Midbrain (tissue), 1 donor: ENCODE data around the gene KNDC1.
"Not testable (repeated sequence)": the region's sequence is repeated elsewhere in the genome, so short reads cannot be mapped to it uniquely, and the experiment has no call there.

Experiments
- DNase-seq: peaks from one replicate; lab custom pipeline; 2025; lab: John Stamatoyannopoulos, UW

Gene KNDC1

GRCh38 chr10:133159950-133160825, at the start of gene KNDC1:
Gene KNDC1 (plus strand): TSS chr10:133160219. CDS start chr10:133160468, 249 bp downstream.
- DNase-seq = peak; percentile 34

GRCh38 chr10:133110609-133111275, 49.3 kb upstream of the KNDC1 start:
- DNase-seq = no peak

GRCh38 chr10:133111640-133112039, 48.4 kb upstream of the KNDC1 start:
- DNase-seq = not testable (repeated sequence)

GRCh38 chr10:133113146-133113830, 46.7 kb upstream of the KNDC1 start:
- no peak for DNase-seq

- DNase-seq = no peak
Measured at GRCh38 chr10:133113847-133114246, 46.2 kb upstream of the KNDC1 start.

- no peak for DNase-seq
Measured at GRCh38 chr10:133114251-133114650, 45.8 kb upstream of the KNDC1 start.

GRCh38 chr10:133114726-133115452, 45.1 kb upstream of the KNDC1 start:
- DNase-seq = no peak

GRCh38 chr10:133115453-133115842, 44.6 kb upstream of the KNDC1 start:
- DNase-seq = no peak

GRCh38 chr10:133115976-133116375, 44.0 kb upstream of the KNDC1 start:
- no peak for DNase-seq

GRCh38 chr10:133116455-133116854, 43.6 kb upstream of the KNDC1 start:
- DNase-seq = no peak

- DNase-seq = no peak
Measured at GRCh38 chr10:133117036-133117687, 42.9 kb upstream of the KNDC1 start.

GRCh38 chr10:133117688-133118071, 42.3 kb upstream of the KNDC1 start:
- no peak for DNase-seq

- no peak for DNase-seq
Measured at GRCh38 chr10:133121479-133121878, 38.5 kb upstream of the KNDC1 start.

- no peak for DNase-seq
Measured at GRCh38 chr10:133122171-133122935, 37.7 kb upstream of the KNDC1 start.

- no peak for DNase-seq
Measured at GRCh38 chr10:133123050-133123745, 36.8 kb upstream of the KNDC1 start.

- no peak for DNase-seq
Measured at GRCh38 chr10:133123746-133124356, 36.2 kb upstream of the KNDC1 start.

- DNase-seq = no peak
Measured at GRCh38 chr10:133124357-133125211, 35.4 kb upstream of the KNDC1 start.

GRCh38 chr10:133125901-133126300, 34.1 kb upstream of the KNDC1 start:
- DNase-seq = no peak
